IPS DF 4.7 (cell line): ENCODE results near the gene S100A2.

Experiments used
- DNase-seq: peaks from one replicate; pipeline ENCODE4 v3.0.0-alpha.2; 2013; ENCODE audit warnings: low spot score; ENCODE audit errors: extremely low read depth

The S100A2 gene

DNA sequence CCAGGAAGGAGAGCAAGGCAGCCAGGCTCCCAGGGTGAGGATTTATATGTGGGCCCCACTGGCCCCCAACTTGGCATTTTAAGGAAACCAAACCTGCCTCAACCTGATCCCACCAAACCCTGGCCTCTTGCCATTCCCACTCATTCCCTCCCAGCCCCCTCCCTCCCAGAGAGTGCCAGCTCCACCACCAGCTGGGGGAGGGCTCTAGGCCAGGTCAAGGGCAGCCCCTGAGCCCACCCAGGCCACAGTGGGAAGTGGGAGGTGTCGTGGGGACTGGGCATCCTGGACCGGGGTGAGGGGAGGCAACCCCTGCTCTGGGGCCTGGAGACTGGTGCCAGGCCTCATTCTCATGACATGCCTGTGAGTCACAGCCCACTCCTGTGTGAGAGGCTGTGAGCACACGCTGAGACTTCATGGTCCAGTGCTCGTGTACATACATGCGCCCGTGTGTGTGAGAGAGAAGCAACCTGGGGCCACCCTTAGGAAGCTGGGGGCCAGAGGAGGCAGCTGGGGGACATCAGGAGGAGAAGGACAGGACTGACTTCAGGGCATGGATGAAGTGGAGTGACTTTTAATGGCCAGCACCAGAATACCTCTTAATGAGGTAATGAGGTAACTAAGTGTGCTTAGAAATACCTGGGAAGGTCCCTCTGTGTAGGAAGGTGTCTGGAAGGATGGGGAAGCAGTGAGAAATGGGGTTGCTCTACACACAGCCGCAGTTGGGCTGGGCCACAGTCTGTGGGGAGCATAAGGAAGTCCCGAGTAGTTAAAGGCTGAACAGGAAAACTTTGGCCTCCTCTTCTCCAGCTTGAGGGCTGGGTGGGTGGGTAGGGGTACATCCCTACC is at the start of gene S100A2:
Gene S100A2 (minus strand): TSS at position 316 of the 846 bp plus-strand sequence. CDS start 1,967 bp downstream, outside the sequence.
- DNase-seq, result no peak

DNA sequence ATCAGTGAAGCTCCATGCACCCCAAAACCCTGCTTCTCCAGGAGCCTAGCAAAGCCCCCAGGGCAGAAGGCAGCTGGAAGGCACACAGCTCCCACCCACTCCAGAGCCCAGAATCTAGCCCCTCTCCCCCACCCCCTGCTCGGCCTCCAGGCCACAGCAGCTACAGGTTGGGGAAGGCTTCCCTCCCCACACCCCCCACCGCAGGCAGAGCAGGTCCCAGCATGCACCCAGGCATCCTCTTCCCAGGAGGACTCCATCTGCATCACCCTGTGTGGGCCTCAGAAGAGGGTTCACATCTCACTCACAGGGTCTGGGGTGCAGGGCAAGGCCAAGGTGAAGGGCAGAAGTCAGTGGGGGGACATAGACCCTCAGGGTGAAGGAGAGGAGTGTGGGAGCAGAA is 49.8 kb upstream of the S100A2 start:
- no peak for DNase-seq

DNA sequence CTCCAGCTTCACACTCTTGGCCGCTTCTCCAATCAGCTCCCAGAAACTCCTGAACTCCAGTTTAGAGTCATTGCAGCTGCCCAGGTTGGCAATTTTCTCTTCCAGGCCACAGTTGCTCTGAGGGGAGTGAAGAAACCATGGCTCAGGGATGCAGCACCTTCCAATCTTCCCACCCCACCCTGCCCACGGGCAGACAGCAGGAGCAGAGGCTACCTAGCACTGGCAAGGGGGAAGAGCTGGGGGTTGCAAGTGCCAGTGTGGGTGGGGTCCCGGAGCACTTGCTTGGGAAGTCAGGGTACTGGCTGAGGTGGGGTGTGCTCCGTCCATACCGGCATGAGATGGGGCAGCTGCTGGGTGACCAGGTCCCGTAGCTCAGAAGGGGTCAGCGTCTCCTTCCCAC is 49.3 kb upstream of the S100A2 start:
- no peak for DNase-seq

DNA sequence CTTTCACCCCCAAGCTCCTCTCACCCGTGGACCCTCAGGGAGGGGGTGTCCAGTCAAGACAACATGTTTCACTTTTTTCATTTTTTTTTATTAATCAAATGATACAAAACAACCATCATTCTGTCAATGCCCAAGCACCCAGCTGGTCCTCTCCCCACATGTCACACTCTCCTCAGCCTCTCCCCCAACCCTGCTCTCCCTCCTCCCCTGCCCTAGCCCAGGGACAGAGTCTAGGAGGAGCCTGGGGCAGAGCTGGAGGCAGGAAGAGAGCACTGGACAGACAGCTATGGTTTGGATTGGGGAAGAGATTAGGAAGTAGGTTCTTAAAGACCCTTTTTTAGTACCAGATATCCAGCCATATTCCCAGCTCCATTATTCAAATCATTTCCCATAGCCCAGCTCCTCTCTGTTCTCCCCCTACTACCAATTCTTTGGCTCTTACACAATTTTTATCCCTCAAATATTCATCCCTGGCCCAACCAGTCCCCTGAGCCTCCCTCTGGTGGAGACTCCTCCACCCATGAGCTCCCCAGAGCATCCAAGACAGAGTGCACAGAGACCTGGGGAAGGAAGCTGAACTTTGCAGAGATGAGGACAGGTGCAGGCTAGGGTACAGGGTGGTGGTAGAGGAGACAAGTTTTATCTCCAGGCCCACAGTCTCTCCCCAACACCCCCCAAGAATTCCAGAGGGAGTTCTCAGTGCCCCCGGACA is 48.7 kb upstream of the S100A2 start:
- DNase-seq, result no peak

DNA sequence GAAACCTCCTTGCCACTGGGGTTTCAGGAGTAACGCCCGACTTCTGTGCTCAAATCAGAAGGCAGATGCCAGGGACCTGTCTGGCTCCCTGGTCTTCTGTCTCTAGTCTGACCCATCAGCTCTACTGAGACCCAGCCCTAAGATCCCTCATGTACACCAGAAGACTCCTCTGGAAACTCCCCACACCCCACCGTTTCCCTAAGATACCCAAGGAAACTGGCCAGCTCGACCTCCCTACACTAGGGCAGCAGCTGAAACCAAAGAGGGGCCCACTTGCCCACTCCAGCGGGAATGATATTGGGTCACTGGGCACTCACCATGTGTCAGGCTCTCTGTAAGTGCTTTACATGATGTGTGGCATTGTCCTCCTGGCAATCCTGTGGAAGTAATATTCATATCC is 47.8 kb upstream of the S100A2 start:
- no peak for DNase-seq

DNA sequence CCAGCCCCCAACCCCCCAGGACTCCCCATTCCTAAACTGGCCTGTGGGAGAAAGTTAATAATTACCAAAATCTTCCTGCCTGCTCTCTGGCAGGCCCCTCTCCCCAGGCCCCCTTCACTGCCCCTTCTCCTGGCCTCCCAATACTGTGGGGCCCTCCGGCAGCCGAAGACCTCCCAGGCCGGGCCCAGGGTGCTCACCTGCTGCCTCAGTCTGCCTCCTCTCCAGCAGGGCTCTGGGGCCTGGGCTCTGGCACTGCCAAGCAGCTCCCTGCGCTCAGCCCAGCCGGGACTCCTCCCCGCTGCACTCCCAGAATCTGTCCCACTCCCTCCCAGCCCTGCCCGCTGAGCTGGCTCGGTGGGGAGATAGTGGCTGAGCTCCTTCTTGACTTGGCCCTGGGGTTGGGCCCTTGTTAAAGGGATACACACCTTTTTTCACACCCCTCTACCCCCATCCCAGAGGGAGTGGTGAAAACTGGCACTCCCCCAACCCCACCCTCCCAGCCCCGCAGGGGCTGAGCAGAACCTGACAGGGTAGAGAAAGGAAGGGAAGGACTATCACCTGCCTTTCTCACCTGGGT is 47.2 kb upstream of the S100A2 start, which contains the start of gene S100A16:
Gene S100A16 (minus strand): TSS at position 383 of the 577 bp plus-strand sequence. CDS start 4,986 bp downstream, outside the sequence.
- no peak for DNase-seq

DNA sequence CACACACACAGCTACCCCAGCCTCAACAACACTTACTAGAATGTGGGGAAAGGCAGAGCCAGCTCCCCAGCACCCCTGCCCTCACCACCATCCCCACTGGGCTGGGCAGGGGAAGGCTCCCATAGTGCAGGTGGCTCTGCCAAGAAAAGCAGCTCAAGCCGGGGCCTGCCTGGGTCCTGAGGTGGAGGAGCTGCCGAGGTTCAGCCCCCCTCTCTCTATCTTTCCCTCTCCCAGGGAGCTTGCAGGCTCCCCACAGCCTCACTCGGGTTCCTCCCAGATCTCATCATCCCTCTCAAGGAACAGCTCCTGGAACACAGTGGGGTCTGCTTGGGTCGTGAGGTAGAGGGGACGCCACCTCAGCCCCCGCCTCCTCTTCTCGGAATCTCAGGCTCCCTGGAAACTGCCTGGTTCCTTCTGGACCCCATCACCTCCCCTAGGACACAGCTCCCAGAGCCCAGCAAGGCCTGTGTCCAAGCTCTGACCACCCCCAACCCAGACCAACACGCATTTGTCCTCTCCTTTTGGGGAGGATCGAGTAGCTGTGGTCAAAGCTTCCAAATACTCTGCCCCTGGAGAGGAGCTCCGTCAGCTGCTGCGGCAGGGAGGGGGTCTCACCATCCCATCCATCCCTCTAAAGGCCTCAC is 46.6 kb upstream of the S100A2 start:
- DNase-seq, result no peak

DNA sequence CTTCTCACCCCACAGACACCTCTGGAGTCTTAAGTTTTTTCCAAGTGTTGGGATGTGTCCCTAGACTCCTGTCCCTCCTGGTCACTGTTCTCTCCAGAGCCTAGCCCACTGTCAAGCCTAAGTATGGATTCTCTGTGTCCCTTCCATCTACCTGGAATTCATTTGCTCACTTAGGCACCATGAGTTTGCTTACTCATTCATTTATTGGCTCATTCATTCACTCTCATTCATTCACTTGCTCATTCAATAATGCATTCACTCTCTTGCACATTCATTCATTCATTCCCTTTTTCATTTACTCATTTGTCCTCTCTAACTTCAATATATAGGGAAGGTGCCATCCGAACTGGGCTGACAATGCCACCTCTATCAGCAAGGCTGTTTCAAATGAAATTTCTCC is 45.7 kb upstream of the S100A2 start:
- DNase-seq, result no peak

DNA sequence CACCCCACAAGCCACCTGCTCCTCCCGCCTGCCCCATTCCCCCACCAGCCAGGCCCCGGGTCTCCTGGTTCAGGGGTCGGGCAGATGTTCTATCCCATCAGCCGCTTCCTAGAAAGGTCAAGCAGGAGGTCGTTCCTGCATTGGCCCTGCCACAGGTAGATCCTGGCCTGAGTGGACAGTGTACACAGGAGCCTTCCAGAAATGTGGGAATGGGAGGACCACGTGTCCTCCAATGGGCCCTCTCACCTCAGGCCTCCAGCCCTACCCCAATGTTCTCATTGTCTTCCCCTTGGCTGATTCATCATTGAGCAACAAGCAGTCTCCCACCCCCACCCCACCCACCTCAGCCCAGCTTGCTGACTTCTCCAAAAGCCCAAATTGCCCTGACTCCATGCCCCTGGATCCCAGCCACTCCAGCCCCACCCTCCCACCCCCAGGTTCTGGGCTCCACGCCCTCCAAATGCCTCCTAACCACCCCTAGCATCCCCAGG is 45.2 kb upstream of the S100A2 start:
- no peak for DNase-seq

DNA sequence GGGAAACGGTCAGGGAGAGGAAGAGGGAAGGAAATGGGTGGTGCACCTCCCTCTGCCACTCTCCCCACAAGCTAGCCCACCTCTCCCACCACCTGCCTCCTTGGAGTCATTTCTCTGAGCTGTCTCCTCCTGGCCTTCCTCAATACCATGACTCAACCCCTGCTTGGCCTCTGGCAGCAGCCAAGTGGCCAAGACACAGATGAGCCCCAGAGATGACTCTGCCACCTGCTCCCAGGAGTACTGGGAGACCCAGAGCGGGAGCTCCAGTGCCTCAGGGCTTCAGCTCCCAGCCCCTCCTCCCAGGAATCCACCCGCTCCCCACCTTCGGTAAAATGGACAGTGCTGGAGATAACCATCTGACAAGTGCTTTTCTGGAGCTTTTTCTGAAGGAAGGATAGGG is 44.7 kb upstream of the S100A2 start:
- DNase-seq, result no peak

DNA sequence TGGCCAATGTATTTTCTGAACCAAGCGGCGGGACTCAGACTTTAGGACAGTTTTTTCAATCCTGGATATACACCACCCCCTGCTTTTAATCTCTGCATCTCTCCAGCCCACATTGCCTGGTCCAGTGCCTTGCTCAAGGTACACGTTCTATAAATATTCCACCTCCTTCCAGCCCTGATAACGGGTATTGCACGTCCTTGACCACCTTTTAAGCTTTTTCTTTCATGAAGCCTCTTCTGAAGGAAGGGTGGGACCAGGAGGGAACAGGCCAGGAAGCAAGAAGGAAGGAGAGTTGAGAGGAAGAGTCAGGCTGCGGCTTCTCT is 43.9 kb upstream of the S100A2 start:
- DNase-seq, result no peak

DNA sequence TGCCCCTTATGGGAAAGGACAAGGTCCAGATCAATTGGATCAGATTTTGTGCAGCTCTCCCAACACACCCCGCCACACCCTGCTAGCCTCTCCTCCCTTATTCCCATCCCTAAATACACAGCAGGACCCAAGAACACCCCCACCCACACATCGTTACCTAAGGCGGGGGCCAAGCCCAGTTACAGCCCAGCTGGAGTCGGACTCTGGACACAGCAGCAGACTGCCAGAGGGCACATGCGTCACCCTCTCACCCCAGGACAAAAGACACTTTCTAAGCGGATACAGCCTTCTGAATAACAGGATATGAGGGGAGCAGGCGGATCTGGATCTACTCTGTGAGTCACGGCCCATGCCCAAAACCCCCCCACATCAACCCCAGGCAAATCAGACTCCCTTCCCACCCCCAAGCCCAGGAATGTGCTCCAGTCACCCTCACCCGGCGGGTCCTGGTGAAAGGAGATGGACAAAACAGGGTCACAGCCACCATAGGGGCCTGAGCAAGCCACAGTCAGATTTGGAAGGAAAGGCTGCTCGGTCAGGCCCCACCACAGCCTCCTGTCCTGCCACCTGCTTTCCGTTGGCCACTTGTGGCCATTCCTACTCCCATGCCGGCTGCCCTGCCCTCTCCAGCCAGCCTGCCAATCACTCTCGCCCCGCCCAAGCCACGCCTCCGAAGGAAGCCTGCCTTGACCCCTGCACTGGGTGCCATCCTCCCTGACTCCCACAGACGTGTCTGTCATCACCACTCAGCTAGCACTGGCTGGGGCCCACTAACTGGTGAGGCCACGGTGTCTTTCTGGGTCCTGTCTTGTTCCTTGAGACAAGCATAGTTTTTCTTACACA is 43.3 kb upstream of the S100A2 start:
- no peak for DNase-seq

DNA sequence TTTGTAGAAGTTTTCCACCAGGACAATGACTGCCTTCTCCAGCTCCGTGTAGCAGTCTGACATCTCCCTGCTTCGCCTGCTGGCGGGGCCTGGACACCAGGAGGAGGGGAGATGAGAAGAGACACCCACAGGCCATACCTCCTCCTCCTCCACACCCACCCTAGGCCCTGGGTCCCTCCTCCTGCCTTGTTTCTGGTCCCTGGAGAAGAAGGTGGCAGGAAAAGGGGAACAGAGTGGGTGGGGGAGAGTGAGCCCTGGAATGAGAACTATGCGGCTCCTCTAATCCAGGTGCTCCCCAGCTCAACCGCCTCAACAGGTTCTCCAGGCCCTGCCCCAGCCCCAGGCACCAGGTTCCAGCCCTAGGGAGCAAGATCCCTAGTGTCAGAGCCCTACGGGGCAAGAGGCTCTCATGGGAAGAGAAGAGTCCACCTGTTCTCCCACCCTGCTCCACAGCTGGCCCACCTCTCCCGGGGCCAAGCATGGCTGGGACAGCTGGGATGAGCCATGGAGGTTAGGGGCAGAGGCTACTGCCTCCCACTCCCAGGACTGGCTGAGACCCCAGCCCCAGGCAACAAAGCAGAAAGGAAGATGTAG is 42.5 kb upstream of the S100A2 start:
- DNase-seq, result no peak

DNA sequence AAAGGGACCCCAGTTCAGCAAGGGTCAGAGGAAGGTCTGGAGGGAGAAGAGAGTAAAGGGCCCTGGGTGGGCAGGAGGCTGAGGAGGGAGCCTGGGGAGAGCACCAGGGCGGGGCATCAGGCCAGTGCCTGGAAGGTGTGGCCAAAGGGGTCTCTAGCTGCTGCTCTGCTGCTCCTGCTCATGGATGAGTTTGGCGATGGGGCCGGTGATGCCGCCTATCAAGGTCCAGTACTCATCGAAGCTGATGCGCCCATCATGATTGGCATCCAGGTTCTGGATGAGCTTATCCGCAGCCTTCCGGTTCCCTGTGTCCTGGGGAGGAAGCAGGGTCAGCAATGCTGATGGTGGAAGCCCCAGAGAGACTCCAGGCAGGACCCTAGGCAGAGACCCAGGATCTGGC is 41.7 kb upstream of the S100A2 start:
- DNase-seq, result no peak

DNA sequence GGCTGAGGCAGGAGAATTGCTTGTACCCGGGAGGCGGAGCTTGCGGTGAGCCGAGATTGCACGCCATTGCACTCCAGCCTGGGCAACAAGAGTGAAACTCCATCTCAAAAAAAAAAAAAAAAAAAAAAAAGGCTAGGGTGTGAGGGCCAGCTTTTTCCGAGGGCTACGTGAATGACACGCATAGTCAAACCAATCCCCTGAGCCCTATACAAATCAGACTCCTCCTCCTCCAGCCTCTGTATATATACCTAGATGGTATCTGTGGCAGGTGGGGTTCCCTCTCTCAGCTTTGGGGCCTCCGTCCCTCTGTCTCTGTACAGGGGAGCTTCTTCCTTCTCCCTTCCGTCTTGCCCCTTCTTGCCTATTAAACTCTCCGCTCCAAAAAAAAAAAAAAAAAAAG is 40.5 kb upstream of the S100A2 start:
- no peak for DNase-seq

DNA sequence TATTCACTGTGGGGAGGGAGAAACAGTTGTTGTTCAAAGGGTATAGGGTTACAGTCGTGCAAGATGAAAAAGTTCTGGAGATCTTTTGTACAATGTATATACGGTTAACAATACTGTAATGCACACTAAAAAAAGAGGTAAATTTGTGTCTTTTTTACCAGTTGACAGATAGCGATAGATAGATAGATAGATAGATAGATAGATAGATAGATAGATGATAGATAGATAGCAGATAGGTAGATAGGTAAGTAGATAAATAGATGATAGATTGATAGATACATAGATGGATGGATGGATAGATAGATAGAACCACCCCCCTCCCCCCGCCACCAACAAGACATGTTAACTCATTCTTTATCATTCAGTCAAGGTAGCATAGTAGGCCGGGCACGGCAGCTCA is 37.1 kb upstream of the S100A2 start:
- no peak for DNase-seq

DNA sequence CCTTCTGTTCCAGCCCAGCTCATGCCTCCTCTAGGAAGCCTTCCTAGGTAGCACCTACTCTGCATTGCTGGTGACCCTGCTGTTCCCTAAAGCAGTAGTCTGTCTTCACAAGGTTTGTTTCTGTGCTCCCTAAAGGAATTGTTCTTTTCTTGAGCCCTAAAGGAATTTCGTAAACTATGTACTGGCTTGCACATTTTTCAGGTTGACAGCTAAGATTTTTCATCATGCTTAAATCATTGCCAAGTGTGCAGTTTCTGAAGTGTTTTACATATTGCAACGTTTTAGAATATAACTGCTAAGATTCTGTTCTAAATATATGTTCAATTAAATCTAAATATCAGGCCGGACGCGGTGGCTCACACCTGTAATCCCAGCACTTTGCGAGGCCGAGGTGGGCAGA is 34.2 kb upstream of the S100A2 start:
- DNase-seq, result no peak

DNA sequence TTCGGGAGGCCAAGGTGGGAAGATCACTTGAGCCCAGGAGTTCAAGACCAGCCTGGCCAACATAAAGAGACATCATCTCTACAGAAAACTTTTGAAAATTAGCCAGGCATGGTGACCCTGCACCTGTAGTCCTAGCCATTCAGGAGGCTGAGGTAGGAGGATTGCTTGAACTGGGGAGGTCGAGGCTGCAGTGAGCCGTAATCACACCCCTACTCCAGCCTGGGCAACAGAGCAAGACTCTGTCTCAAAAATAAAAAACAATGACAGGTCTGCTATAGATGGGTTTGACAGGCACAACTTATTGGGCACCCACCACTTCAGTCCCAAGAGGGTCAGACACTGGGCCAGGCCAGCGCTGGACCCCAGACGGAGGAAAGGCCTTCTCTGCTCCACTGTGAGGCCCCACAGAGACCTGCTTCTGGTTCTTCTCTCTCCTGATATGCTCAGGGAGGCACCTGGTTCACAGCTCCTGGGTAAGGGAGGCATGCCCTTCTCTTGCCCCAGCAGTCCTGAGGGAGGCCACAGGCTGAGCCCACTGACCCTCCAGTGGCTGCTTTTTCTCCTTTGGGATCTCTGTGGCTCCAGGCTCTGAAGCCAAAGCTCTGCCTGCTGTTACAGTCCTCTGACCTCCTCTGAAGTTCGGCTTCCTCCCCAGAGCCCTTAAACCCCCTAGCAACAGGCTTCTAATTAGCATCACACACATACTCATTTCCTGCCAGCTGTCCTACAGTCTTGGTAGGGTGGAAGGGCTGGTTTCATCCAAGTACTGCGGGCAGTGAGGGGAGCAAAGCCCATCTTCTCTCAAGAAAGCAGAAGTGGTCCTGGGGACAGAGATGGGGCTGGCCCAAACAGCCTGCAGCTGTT is 32.9 kb upstream of the S100A2 start:
- DNase-seq, result peak; percentile 81

DNA sequence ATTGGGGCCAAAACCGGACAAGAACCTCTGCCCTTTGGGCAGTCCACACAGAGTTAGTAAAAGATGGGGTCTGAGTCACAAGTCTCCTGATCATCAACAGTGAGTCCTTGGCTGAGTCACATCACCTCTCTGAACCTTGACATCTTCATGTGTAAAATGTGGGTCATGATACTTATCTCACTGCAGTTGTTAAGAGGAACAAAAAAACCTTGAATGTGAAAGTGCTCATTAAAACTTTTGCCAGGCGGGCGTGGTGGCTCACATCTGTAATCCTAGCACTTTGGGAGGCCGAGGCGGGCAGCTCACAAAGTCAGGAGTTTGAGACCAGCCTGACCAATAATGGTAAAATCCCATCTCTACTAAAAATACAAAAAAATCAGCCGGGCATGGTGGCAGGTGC is 31.6 kb upstream of the S100A2 start:
- DNase-seq, result no peak

DNA sequence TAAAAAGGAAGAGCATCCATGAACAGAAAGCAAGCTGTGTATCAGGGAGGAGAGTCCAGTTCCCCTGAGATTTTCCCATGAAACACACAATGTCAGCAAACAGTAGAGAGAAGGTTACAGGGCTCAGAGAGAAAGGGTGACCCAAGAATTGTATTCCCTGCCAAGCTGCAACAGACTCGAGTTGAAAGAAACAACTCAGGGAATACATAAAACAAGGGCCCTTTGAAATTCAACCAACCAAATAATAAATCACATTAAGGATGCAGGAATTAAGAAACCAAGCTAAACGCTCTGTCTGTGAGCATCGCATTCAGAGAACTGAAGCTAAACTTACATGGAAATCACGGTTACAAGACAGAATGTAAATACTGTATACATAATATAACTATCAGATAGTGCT is 27.1 kb upstream of the S100A2 start:
- DNase-seq, result no peak
